GM12878 (cell line): ENCODE results near the gene RAE1.

Source experiments
- EP300 ChIP-seq, 2 experiments: fragments of 150-350 bp in 1 of 2; IDR thresholded peaks; 2 replicates each; pipeline ENCODE4 v1.6.1; 2011 to 2012; ENCODE audit warnings: low read depth in 2 of 2, low read length in 2 of 2, borderline replicate concordance in 1 of 2, improper control_type of control experiment in 1 of 2, inconsistent platforms in 1 of 2; ENCODE audit not compliant: control insufficient read depth in 1 of 2
- HDGF ChIP-seq: fragments of 450-650 bp; IDR thresholded peaks from 2 replicates; pipeline ENCODE4 v1.6.1; 2016; ENCODE audit warnings: antibody characterized with exemption
- ZNF274 ChIP-seq: IDR thresholded peaks from one replicate; pipeline ENCODE4 v1.8.0; 2011; ENCODE audit not compliant: insufficient read length, insufficient read depth
- ZNF384 ChIP-seq: IDR thresholded peaks from 2 replicates; pipeline ENCODE4 v1.6.1; 2012; ENCODE audit warnings: low read depth, mild to moderate bottlenecking, low read length, improper control_type of control experiment, borderline replicate concordance
- TF ChIP-seq, protein P1 (sequence below): IDR thresholded peaks from 2 replicates; pipeline ENCODE4 v1.6.1; 2012; ENCODE audit warnings: low read length, inconsistent platforms
- TF ChIP-seq, protein P2 (sequence below): fragments of 450-650 bp; IDR thresholded peaks from 2 replicates; pipeline ENCODE4 v1.6.1; 2017; ENCODE audit warnings: mild to moderate bottlenecking
- TF ChIP-seq, protein P3 (sequence below), 3 experiments: IDR thresholded peaks in 2 of 3; conservative IDR thresholded peaks in 1 of 3; 2 replicates each; pipeline ENCODE4 v1.5.1; 2011; ENCODE audit warnings: low read depth in 3 of 3, low read length in 3 of 3, mild to moderate bottlenecking in 3 of 3, control low read depth in 2 of 3, moderate library complexity in 2 of 3, inconsistent platforms in 1 of 3, mixed read lengths in 1 of 3; ENCODE audit not compliant: control insufficient read depth in 2 of 3, insufficient read depth in 1 of 3; ENCODE audit errors: extremely low read depth in 1 of 3

DNA sequence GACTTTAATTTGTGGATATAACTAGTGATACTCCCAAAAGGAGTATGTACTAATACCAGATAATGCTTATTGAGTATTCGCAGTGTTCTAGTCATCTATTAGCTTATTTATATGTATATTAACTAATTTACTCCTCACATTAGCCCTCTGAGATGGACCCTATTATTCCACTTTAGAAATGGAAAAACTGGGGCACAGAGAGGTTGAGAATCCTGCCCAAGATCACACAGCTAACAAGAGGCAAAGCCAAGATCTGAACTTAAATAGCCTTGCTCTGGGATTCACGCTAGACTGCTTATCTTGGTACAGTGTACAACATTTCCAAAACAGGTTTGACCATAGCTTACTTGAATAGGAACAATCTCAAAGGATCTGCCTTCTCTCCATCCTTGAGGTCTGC lies 29.9 kb upstream of the RAE1 start:
- TF ChIP-seq, protein P1, sequence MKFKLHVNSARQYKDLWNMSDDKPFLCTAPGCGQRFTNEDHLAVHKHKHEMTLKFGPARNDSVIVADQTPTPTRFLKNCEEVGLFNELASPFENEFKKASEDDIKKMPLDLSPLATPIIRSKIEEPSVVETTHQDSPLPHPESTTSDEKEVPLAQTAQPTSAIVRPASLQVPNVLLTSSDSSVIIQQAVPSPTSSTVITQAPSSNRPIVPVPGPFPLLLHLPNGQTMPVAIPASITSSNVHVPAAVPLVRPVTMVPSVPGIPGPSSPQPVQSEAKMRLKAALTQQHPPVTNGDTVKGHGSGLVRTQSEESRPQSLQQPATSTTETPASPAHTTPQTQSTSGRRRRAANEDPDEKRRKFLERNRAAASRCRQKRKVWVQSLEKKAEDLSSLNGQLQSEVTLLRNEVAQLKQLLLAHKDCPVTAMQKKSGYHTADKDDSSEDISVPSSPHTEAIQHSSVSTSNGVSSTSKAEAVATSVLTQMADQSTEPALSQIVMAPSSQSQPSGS: no peak
- TF ChIP-seq ZNF274 (no peak), EP300 (IDR thresholded peaks at IDR 0.05; ENCODE audit: borderline replicate concordance in 1 of 2, control insufficient read depth in 1 of 2, low read depth in 2 of 2, low read length in 2 of 2) (no peak), ZNF384 (no peak), HDGF (no peak)
- TF ChIP-seq, protein P2, sequence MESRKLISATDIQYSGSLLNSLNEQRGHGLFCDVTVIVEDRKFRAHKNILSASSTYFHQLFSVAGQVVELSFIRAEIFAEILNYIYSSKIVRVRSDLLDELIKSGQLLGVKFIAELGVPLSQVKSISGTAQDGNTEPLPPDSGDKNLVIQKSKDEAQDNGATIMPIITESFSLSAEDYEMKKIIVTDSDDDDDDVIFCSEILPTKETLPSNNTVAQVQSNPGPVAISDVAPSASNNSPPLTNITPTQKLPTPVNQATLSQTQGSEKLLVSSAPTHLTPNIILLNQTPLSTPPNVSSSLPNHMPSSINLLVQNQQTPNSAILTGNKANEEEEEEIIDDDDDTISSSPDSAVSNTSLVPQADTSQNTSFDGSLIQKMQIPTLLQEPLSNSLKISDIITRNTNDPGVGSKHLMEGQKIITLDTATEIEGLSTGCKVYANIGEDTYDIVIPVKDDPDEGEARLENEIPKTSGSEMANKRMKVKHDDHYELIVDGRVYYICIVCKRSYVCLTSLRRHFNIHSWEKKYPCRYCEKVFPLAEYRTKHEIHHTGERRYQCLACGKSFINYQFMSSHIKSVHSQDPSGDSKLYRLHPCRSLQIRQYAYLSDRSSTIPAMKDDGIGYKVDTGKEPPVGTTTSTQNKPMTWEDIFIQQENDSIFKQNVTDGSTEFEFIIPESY: no peak
- TF ChIP-seq, protein P3, sequence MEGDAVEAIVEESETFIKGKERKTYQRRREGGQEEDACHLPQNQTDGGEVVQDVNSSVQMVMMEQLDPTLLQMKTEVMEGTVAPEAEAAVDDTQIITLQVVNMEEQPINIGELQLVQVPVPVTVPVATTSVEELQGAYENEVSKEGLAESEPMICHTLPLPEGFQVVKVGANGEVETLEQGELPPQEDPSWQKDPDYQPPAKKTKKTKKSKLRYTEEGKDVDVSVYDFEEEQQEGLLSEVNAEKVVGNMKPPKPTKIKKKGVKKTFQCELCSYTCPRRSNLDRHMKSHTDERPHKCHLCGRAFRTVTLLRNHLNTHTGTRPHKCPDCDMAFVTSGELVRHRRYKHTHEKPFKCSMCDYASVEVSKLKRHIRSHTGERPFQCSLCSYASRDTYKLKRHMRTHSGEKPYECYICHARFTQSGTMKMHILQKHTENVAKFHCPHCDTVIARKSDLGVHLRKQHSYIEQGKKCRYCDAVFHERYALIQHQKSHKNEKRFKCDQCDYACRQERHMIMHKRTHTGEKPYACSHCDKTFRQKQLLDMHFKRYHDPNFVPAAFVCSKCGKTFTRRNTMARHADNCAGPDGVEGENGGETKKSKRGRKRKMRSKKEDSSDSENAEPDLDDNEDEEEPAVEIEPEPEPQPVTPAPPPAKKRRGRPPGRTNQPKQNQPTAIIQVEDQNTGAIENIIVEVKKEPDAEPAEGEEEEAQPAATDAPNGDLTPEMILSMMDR (IDR thresholded peaks at IDR 0.05 in 2 of 3, conservative IDR thresholded peaks at IDR 0.05 in 1 of 3; ENCODE audit: control insufficient read depth in 2 of 3, extremely low read depth in 1 of 3, insufficient read depth in 1 of 3, low read depth in 3 of 3, low read length in 3 of 3): no peak
